GM10266 (cell line): ENCODE data around the gene PPTC7.

ENCODE experiments used
- DNase-seq: peaks from one replicate; pipeline ENCODE4 v3.0.0; 2012; ENCODE audit errors: extremely low spot score
- TF ChIP-seq, protein P1 (sequence below): IDR thresholded peaks from 2 replicates; pipeline ENCODE4 v1.5.1; 2012; ENCODE audit warnings: mild to moderate bottlenecking, low read depth; ENCODE audit not compliant: control insufficient read depth, insufficient read depth; ENCODE audit errors: missing control alignments

The PPTC7 gene

GRCh38 chr12:110613771-110614684 lies 30.9 kb upstream of the PPTC7 start, which contains the start of gene TCTN1:
TCTN1 (plus strand) TSS chr12:110614129; CDS start chr12:110614183, 54 bp downstream.
- TF ChIP-seq, protein P1, sequence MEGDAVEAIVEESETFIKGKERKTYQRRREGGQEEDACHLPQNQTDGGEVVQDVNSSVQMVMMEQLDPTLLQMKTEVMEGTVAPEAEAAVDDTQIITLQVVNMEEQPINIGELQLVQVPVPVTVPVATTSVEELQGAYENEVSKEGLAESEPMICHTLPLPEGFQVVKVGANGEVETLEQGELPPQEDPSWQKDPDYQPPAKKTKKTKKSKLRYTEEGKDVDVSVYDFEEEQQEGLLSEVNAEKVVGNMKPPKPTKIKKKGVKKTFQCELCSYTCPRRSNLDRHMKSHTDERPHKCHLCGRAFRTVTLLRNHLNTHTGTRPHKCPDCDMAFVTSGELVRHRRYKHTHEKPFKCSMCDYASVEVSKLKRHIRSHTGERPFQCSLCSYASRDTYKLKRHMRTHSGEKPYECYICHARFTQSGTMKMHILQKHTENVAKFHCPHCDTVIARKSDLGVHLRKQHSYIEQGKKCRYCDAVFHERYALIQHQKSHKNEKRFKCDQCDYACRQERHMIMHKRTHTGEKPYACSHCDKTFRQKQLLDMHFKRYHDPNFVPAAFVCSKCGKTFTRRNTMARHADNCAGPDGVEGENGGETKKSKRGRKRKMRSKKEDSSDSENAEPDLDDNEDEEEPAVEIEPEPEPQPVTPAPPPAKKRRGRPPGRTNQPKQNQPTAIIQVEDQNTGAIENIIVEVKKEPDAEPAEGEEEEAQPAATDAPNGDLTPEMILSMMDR: no peak
- peak; percentile 91 for DNase-seq

DNA sequence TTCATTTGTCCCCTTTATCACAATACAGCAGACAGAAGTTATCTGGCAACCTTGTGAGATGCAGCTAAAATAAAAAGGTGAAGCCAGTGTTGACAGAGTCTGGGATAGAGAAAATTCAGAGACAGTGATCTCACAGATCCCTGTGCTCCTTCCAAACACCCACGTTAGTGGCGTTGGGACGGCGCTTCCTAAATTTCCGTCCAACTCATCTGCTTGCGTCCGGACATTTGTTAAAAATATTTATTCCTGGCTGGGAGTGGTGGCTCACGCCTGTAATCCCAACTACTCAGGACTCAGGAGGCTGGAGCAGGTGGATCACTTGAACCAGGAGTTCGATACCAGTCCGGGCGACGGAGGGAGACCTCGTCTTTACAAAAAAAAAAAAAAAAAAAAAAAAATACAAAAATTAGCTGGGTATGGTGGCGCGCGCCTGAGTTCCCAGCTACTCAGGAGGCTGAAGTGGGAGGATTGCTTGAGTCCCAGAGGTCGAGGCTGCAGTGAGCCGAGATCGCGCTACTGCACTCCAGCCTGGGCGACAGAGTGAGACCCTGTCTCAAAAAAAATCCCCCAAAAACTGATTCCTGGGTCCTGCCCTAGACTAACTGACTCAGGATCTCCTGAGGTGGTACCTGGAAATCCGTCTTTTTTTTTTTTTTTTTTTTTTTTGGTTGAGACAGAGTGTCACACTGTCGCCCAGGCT lies 30.1 kb upstream of the PPTC7 start:
- TF ChIP-seq, protein P1: no peak
- no peak for DNase-seq

DNA sequence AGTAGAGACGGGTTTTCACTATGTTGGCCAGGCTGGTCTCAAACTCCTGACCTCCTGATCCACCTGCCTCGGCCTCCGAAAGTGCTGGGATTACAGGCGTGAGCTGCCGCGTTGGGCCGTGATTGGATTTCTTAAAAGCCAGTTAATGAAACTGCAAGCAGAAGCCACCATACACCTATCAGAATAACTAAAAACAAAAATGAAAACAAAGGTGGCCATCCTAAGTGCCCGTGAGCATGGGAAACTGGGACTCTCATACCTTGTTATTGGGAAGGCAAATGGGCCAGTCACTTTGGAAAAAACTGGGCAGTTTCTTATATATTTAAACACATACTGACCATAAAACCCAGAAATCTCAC lies 23.1 kb upstream of the PPTC7 start:
- TF ChIP-seq, protein P1: no peak
- DNase-seq: no peak

DNA sequence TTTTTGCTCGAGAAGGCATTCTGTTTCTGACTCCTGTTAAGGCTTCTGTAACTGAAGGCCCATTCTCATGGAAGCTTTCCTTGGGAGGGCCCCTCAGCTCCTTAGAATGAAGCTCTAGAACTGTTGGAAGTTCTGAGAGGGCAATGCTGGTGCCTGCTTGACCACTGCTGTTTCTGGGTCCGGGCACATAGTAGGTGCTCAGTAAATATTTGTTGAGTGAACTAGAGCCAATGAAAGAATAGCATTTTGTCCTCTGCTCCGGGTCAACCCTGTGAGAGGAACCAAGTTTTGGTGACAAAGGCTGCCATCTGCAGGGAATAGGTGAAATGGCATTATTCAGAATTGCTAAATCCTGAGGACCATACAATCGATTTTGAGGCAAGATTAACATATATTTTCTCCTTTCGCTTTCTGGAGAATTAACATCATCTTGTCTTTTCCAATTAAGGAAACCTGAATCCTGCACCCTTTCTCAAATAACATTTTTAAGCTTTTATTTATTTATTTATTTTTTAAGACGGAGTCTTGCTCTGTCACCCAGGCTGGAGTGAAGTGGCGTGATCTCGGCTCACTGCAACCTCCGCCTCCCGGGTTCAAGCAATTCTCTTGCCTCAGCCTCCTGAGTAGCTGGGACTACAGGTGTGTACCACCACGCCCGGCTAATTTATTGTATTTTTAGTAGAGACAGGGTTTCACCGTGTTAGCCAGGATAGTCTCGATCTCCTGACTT lies 19.1 kb upstream of the PPTC7 start:
- TF ChIP-seq, protein P1: peak; percentile 78
- peak; percentile 59 for DNase-seq

GRCh38 chr12:110600254-110600653 lies 17.1 kb upstream of the PPTC7 start:
- peak; percentile 45 for DNase-seq

DNA sequence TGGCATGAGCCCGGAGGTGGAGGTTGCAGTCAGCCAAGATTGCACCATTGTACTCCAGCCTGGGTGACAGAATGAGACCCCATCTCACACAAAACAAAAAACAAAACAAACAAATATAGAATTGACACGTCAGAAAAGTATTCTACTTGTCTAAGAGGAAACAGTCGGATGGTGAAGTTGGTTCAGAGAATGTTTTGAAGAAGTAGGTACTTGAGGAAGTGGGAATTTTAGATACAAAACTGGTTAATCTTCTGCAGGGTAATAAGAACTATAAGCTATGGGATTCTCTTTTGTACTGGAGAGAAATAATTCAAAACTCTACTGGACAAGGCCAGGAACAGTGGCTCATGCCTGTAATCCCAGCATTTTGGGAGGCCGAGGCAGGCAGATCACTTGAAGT lies 16.2 kb upstream of the PPTC7 start:
- no peak for DNase-seq
- TF ChIP-seq, protein P1: no peak

More at GRCh38 chr12:110600254-110600653, 17.1 kb upstream of the PPTC7 start:
- TF ChIP-seq, protein P1: no peak
